Measurements from ENCODE around the gene G6PC2.
"Not testable (repeated sequence)": the region's sequence is repeated elsewhere in the genome, so short reads cannot be mapped to it uniquely, and the experiment has no call there.

The G6PC2 gene

DNA sequence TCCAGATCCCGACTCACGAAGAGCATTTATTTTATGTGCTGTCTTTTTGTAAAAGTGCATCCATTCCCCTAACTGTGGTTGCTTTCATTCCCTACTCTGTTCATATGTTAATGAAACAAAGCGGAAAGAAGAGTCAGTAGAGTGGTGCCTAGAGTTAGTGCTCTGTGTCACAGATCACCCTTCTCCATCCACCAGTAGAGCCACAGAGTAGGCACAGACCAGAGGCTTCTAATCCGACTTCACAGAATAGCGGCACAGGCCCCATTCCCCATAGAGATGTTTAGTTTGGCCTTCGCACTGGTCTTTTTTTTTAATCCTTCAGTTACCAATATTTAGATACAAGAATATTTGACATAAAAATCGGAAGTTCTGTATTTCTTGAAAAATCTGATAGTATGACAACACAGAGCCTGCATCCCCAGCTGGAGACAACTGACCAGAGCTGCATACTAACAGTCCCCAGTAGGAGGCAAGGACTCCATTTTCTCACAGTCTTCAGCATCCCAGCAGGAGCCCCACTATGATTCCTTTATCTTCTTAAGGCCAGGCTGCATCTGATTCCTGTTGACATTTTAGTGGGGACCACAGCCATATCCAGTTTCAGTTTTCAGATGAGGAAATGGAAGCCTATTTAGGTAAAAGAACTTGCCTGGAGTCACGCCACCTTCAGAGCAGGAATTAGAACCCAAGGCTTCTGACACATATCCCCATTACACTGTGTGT lies 7.0 kb downstream of the G6PC2 start:
- no peak for DNase-seq

DNA sequence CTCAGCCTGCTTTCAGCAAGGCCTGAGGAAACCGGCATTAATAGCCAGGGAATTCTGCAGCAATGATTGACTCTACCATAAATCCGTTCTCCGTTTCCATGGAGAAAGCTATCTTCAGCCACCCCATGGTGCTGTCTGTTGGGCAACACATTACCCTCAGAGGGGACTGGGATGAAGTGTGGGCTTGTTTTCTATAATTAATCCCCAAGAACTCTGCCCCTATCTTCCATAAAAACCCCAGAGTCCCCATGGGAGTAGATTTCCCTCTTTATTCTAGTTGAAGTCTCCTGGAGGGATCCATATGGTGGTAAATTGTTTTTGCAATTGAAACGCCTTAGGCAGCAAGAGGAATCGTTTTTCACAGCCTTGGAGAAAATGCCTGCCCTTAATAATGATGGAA lies 9.2 kb downstream of the G6PC2 start:
- DNase-seq: no peak

DNA sequence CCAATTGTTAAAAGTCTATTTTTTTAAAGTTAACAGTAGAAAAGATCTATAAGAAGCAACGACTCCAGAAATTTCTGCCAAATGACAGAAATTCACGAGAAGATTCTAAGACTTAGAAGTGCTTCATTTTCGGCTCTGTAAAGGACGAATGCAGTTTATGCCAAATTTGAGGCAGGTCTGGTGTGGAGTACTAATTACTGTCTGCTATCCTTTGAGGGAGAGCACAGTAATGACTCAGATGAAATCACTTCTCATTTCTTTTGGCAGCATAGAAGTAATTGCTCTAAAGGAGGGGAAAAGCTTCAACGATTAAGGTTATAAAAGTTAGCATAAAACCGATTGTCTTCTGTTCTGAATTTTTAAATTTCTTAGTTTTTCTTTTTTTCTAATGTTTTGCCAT lies 11.4 kb downstream of the G6PC2 start:
- no peak for DNase-seq

DNA sequence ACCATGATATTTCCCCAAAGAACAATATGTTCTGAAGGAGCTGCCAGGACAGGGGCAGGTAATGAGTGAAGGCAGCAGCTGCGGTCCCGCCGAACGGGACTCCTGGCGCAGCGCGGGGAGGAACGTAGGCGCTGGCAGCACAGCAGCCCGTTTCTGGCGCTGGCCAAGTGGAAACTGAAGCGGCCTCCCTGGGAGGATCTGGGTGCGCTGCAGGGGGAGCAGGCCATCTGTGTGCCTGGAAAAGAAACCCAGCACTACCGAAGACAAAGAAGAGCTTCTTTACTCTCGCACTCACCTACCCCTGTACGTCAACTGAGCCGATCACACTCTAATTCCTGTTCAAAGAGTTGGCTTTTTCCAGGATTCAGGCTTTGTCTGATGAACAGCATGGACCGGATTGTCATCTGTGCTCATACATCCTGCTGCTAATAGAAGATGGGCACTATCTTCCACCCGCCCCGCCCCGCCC lies 11.8 kb downstream of the G6PC2 start:
- DNase-seq: no peak

DNA sequence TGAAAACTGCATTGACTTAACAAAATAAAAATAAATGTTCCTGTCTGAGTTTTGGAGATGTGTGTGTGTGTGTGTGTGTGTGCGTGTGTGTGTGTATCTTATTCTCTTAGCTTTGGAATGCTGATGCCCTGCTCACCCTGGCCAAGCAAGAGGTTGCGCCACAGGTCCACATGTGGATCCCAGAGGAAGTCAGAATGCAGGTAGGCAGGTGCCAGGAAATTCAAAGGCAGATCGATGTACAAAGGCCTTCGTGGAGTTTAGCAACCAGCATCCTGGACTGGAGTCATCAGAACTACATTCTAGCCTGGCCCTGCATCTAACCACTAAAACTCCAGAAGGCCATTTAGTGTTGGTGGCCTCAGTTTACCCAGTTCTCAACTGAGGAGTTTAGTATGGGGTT lies 12.4 kb downstream of the G6PC2 start:
- DNase-seq: no peak

DNA sequence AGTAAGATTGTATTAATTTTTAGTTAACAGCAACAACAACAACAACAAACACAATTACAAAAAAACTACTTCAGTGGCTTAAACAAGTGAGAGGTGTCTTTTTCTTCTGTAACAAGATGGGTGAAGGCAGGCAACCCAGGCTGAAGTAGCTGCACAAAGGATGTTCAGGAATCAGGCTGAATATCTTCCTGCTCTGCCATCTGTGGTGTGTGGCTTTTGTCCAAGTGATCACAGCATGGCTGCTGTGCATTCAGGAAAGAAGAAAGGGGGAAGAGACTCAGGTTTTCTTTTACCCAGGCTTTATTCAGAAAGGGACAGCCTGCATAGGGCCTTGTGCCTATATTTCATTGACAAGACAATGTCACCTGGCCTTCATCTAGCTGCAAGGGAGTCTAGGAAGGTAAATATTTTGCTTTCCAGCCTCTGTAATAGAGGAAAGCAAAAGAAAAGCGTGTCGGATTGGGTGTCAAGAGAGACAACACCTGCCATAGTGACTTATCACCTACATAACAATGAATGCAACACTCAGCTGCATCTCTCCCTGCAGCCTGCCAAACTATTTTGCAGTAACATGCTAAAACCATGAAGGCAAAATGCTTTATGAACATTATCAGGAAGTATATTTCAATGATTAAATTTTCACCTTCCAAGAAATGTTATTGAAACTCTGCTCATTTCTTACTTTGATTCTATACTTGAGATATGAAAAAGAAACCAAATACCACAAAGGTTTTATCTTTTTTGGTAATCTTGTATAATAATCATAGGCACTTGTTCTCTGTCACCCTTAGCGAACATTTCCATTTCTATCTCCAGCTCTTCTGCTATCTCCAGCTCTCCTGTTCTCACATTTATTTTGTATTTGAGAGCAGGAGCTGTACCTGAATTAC lies 14.6 kb downstream of the G6PC2 start:
- DNase-seq: no peak

DNA sequence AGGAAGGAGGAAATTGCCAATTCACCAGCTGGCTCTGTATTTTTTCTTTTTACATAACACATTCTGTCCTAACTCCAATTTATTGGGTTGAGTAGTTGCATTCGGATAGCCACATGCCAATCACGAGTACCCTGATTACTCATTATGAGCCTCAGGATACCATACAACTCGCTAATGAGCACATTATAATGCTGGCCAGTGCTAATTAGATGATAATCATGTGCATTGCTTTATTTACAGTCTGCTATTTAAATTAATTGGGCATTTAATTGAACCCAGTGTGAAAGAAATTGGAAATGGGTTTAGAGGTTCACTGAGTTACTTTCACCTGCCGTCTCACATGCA lies 15.2 kb downstream of the G6PC2 start:
- DNase-seq: no peak

DNA sequence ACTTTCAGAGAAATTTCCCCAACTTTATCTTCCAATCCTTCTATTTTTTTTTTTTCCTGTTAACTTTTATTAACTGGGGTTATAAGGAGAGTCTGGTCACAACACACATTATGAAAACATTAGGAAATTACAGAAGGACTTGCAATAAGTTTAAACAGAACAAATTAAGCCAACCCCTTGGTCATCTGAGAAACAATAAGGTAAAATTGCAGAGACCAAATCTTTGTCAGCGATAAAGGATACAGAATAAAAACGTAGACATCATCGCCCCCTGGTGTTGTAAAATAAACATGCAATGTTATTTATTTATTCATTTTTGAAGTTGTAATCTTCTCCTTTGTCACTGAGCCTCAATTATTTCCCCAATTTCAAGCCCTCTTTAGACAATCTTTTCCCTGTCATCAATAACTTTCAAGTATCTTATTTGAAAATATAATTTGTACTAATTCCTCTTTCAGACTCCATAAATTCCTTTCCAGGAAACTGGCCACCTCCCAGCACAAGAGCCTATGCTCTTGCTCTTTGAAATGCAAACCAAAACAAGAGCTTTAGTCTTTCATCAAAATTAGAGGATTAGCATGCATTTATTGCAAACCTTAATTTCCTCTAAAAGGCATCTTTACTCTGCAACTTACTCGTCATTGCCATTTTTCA lies 19.5 kb downstream of the G6PC2 start:
- no peak for DNase-seq

DNA sequence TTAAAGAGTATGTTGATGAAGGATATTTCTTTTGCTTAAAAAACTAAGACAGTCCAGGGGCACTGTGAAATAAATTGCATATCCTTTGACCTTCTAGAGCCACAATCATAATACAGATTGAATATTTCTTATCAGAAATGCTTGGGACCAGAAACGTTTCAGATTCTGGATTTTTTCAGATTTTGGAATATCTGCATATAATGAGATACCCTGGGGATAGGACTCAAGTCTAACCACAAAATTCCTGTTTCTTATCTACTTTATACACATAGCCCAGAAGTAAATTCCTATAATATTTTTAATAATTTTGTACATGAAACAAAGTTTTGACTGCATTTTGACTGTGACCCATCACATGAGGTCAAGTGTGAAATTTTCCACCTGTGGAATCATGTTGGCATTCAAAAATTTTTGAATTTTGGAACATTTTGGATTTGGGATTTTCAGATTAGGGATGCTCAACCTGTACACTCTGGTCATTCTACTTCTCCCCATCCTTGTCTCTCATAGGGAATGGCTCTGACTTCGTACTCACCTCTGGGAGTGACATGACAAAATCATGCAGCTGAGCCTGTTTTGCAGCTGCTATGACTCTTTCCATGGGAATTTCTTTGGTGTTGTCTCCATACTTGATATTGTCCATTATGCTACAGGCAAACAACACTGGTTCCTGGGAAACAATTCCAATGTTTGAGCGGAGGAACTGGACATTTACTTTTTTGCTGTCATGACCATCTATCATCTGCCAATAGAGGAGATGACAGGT lies 25.7 kb downstream of the G6PC2 start:
- no peak for DNase-seq

DNA sequence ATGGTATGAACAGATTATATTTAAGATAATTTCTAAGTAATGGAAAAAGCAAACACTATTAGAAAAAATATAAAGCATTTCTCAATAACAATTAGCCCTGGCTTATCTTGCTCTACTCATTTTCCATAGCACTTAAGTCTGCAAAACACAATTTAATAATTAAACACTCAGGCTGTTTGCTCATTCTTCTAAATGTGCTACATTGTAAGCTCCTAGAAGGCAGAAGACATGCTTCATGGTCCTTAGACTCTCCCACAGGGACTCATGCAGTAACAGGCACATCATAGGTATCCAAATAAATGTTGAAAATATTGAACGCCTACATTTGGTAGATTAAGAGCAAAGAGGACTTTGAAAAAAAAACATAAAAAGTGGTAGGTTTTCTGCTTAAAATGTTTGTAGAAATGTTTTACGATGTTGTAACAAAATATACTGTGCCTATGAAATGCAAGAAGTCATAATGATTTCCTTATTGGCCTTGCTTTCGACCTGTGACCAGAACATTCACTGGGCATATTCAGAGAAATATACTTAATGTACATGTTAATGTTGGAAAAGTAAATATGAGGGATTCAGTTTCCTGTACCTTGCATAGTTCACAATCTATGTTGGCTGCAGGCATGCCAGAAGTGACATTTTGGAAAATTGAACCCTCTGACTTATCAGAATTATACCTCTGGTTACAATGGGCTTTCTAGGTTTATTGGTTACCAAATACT lies 27.2 kb downstream of the G6PC2 start:
- no peak for DNase-seq

DNA sequence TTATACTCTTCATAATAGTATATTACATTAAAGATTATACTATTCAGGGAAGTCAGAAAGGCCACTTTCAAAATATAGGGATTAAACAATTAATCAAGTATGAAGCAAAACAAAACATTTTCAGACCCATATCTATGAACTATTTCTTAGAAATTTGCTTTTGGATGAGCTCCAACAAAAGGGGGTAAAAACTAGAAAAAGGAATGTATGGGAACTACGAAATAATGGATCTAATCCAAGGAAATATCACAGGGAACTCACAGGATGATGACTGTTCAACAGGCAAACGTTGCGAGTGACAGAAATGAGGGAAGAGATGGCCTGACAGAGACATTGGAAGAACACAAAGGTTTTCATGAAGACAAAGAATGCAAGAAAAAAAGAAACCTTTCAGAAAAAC lies 27.9 kb downstream of the G6PC2 start:
- DNase-seq: no peak

DNA sequence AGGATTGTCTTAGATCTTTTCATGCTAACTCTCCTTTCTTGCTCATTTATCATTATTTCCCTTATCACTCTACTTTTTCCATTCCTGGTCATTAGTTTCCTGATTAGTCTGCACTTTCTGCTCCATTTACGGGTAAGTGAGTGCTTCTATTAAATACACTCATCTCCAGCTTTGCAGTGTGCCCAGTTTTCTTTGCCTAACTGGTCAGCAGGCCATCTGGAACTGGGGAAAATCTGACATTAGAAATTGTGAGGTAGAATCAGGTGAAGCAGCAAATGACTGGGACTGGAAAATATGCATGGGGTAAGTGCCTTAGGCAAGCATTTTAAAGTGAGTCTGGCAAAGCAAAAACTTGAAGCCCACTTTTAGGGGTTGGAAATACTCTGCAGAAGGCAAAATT lies 29.2 kb downstream of the G6PC2 start:
- no peak for DNase-seq

DNA sequence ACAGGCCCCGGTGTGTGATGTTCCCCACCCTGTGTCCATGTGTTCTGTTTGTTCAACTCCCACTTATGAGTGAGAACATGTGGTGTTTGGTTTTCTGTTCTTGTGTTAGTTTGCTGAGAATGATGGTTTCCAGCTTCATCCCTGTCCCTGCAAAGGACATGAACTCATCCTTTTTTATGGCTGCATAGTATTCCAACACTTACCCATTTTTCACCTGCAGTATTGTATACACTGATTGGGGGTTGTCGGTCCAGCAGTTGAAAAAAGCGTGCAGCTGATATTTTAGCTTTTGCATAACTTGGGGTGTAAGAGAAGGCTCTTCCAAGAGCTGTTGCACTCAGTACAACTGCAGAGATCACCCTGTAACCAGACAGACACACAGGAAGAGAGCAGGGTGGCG lies 31.1 kb downstream of the G6PC2 start:
- DNase-seq: not testable (repeated sequence)

DNA sequence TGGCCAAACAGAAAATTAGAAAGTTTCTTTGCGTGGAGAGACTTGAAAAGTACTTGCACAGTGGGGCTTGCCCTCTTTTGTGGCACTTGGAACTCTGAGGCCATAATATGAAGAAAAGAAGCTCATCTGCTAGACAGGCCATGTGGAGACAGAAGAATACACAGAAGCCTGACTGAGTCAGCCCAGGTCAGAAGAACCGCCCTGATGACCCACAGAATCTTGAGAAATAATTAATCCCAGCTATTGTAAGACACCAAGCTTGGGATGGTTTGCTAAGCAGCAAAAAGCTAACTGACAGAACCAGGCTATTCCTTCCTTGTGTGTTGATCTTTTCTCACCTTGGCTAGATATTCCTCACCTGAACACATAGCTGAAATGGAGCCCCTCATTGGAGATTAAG lies 33.7 kb downstream of the G6PC2 start:
- no peak for DNase-seq

DNA sequence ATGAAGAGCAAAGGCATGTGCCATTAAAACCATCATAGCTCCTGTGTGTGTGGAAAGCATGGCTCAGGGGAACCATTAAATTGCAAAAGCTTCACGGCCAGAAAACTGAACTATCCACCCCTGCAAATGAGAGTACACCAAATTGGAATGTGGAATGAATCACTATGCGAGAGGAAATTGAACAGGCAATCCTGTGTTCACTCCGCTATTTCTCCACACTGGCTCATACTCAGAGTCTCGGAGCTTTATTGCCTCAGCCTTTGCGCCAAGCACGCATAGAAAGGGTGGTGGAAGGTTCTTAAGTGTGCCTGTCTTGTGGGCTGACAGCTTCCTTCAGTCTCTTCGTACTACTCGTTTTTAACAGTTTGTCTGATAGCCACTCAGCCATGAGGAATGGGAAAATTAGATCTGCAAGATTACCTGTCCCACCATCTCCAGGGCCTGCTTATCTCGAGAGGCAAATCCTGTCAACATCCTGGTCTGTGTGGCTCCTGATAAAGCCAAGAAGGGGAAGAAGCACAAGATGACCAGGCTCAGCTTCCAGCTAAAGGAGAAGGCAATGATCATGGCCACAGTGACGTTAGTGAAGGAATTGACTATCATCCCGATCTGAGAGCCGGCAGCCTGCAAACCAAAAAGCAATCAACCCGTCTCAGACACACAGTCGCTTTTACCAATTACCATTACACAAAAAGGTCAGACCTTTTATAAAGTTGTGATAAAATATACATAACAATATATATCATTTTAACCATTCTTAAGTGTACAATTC lies 34.9 kb downstream of the G6PC2 start:
- DNase-seq: no peak

DNA sequence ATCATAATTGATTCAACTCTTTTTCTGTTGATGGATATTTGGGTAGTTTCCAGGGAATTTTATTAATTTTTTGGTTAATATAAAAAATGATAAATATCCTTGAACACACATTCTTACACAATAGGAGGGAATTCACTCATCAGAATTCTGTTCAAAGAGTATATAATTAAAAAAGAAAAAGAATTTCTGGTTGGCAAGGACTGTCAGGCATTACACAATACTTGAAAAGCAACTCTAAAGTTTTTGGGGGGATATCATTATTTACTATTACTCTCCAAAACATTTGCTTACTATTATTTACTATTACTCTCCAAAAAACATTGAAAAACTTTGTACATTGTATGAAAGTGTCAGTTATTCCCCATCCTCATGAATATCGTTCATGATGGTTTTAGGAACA lies 38.0 kb downstream of the G6PC2 start:
- no peak for DNase-seq

DNA sequence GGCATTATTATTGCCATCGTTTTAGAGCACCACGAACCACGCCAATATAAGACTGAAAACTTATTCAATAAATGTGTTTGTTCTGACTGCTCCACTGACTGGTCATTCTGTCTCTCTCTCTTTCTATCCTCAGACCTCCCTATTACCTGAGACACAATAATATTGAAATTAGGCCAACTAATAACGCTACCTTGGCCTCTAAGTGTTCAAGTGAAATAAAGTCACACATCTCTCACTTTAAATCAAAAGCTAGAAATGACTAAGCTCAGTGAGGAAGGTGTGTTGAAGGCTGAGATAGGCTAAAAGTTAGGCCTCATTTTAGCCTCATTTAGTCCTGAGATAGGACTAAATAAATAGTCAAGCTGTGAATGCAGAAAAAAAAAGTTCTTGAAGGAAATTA lies 38.8 kb downstream of the G6PC2 start:
- DNase-seq: no peak

DNA sequence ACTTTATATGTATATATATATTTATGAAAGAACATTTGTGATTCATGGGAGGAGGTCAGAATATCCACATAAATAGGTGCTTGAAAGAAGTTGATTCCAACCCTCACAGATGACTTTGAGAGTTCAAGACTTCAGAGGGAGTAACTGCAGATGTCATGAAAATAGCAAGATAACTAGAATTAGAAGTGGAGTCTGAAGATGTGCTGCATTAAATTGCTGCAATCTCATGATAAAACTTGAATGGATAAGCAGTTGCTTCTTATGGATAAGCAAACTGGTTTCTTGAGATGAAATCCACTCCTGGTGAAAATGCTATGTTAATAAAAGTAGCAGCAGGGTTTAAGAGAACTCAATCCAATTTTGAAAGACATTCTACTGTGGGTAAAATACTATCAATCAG lies 40.2 kb downstream of the G6PC2 start:
- no peak for DNase-seq

DNA sequence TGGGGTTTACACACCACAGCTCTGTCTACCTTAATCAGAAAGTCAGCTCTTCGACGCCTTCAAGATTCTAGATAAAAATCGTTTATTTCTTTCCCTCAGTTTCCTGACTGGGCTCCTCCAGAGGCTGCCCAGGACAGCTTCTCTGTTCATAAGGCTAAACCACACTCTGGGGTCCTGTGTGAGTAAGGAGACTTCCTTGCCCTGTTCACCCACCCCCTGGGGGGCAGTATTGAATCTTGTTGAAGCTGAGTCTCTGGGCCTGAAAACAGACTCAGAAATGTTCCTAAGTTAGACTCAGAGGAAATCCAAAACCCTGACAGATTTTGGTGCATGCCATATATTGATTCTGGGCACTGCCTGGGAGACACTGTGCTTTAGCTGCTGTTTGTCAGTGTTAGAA lies 43.0 kb downstream of the G6PC2 start:
- DNase-seq: no peak

DNA sequence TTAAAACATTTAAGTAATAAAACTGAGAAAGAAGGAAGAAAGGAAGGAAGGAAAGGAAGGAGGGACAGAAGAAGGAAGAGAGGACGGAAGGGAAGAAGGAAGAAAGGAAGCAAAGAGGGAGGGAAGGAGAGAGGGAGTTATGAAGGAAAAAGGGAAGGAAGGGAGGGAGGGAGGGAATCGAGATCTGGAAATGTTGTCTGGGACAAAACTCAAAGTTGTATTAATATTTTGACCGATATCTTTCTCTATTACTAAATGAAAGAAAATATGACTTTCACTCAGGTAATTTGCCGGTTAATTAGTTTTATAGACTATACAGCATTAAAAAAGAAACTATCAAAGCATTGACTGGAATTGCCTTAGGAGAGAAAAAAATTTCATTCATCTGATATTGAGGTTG lies 44.4 kb downstream of the G6PC2 start:
- no peak for DNase-seq

DNA sequence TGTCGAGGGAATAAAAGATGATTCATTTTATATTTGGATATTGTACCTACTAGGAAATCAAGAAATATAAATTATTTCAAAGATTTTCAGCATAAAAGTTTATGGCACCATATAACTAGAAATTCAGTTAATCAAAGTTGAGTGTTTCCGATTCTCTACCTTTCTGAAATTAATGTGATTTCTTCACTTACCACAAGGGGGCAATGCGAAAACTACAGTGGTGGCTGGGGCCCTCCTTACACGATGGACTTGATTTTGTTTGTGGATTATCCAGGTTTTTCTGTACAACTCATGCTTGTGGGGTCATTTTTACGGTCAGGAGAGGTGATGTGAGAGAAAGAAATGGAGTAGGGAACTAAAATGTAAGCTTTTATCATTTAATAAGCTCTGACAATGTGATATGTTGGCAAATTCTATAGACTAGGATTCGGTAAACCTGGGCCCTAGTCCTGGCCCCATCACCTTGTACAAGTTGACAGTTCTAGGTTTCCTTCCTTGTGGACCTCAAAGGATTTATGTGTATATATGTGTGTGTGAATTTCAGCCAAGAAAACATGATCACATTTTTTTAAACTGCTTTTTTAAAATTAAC lies 47.6 kb downstream of the G6PC2 start:
- no peak for DNase-seq

Measured in activated gamma-delta T cell (primary cell).